HG02642 (cell line): Measurements from ENCODE around the gene ARHGEF16.
A peak's percentile ranks its signal among the peaks of the same experiment; 100 is the strongest.

Experiments used
- ATAC-seq: cut with Tn5 transposase; IDR thresholded peaks from one replicate; pipeline ENCODE4 v1.9.1; 2021; ENCODE audit warnings: mild to moderate bottlenecking; ENCODE audit not compliant: unreplicated experiment, poor library complexity

The ARHGEF16 gene

DNA sequence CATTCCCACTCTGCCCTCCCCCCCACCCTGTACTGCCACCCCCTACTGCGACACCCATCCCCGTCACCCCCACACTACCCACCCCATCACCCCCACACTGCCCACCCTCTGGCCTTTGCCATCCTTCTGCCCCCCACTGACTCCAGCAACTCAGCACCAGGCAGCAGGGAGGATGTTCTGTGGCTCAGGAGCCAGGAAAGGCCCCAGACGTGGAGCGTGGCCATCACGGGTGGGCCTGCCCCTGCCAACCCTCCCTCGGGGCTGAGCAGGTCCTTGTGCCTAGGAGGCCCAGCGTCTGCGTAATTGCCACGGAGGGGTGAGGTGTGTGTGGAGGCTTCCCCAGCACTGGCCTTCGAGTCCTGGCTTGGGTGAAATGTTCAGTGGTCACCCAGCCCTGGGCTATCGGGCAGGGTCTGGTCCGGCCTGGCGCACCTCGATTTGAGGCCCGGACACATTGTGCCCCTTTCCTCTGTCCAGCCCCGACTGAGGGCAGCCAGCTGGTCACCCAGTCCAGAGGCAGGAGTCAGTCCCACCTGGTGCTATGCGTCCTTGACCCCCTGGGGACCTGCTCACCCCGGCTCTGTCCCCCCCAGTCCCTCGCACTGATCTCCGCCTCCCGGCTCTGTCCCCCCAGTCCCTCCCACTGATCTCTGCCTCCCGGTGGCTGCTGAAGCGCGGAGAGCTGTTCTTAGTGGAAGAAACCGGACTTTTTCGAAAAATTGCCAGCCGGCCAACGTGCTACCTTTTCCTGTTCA lies 23.0 kb downstream of the ARHGEF16 start:
- ATAC-seq = no peak

DNA sequence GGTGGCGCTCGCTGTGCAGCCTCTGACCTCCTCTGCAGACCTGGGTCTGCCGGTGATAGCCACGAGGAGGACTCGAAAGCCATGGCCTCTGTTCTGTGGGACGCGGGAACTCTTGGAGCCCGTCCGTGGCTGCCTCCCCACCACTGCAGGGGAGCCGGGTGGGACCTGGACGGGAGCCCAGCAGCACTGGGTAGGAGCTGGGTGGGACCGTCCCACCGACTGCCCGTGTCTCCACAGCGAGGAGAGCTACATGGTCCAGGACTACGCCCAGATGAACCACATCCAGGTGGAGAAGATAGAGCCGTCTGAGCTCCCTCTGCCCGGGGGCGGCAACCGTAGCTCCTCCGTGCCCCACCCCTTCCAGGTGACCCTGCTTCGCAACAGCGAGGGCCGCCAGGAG lies 23.7 kb downstream of the ARHGEF16 start:
- ATAC-seq = no peak

DNA sequence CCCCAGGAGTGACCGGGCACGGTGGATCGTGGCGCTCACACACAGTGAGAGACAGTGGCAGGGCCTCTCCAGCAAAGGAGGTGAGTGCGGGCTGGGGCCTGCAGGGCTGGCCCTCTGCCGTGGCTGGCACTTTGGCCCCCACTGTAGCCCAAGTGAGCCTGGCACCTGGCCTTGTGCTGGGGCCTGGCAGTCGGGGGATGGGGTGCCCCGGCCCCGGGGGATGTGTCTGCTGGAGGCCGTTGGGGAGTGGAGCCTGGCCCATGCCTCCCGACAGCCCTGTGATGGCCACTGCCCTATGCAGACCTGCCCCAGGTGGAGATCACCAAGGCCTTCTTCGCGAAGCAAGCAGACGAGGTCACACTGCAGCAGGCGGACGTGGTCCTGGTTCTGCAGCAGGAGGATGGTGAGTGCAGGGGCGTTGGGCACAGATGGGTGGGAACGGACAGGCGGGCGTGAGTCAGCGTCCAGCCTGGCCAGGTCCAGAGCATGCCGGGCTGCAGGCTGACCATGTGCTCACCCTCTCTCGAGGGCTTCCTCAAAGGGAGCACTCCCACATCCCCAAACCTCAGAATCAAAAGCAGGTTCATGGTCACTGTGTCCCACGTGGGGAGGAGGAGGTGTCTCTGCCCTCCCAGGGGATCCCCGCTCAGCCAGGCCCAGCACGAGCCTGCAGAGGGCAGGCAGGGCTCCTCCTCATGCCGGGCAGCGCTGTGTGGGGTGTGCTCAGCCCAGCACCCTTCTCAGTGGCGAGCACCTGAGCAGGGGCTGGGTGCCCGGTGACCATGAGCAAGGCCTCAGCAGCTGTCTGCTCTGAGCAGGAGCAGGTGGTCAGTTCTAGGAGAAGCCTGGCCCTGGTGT lies 25.3 kb downstream of the ARHGEF16 start:
- no peak for ATAC-seq

DNA sequence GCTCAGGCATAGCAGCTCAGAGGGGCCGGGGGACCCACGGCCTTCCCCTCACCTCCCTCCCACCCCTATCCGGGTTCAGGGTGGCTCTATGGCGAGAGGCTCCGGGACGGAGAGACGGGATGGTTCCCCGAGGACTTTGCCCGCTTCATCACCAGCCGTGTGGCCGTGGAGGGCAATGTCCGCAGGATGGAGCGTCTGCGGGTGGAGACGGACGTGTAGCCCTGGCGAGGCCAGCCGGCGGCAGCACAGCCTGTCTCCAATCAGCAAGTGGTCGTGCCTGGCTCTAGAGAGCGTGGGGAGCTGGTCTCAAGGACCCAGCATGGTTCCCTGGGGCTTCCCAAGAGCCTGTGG lies 25.9 kb downstream of the ARHGEF16 start:
- ATAC-seq = no peak

DNA sequence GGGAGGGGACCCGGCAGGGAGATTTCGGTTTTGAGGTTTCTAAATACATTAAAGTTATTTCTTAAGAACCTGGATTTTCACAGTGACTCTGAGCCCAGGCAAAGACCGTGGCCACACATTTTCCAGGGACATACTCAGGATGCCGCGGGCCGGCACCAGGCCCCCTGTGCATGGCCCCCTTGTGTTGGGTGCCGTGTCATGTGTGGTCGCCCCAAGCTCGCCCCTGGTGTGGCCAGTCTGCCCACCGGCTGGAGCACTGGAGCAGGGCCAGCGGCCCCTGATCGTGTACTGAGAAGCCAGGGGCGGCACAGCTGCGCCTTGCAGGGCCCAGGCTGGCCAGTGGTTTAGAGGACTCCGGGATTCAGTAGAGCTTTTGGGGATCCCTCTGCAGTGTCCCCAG lies 26.6 kb downstream of the ARHGEF16 start:
- ATAC-seq = no peak

DNA sequence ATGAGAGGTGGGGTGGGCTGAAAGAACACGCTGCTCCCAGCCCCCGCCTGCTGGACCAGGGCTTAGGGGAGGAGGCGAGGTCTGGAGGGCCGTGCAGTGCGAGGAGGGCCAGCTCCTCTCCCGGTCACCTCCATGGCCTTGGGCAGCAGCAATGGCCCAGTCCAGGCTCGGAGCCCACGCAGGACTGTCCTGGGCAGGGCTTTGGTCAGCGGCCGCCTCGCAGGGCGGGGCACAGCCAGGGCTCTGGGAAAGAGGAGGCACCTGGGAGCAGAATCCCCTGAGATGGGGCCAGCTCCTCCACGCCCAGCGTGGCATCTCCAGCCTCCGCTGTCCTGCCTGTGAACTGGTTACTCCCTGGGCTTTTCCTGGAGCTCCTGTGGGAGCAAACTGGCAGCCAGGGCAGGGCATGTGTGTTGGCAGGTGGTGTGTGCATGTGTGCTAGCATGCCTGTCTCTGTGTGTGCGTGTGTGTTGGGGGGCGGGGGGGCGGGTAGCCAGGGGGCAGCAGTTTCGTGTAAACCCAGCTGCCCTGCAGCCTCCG lies 27.4 kb downstream of the ARHGEF16 start:
- no peak for ATAC-seq

DNA sequence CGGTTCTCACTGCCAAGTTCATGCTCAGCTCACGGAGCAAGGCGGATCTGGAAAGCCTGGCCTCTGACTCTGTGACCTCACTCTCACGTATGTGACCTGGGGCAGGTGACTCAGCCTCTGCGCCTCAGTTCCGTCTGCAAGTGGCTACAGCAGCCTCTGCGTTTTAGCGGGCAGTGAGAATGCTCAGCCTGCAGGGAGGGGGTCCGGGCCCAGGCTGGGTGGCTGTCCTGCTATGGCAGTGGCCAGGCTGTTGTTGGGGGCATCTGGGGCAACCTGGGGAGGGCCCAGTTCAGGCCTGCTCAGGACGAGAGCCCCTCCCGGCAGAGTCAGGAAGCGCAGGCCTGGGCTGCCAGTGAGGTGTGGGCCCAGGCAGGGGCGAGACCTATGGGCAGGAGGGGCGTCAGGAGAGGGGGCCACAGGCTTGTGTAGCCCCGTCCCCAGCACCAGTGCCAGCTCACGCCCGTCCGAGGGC lies 27.9 kb downstream of the ARHGEF16 start:
- no peak for ATAC-seq

DNA sequence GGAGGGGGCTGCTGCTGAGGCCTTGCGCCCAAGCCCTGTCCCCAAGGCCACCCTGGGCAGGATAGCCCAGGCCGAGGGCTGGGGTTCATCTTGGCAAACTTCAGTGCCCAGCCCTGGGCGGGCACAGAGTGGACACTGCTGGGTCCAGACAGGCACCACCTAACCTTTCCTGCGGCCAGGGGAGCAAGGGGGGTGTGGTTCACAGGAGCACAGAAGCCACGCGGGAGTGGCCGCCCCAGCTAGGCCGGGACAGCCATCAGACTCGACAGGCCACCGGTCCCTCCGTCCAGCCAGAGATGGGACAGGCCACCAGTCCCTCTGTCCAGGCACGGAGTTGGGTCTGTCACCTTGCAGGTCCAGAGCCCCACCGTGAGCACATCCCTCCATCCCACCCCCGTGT lies 28.9 kb downstream of the ARHGEF16 start:
- ATAC-seq = no peak

DNA sequence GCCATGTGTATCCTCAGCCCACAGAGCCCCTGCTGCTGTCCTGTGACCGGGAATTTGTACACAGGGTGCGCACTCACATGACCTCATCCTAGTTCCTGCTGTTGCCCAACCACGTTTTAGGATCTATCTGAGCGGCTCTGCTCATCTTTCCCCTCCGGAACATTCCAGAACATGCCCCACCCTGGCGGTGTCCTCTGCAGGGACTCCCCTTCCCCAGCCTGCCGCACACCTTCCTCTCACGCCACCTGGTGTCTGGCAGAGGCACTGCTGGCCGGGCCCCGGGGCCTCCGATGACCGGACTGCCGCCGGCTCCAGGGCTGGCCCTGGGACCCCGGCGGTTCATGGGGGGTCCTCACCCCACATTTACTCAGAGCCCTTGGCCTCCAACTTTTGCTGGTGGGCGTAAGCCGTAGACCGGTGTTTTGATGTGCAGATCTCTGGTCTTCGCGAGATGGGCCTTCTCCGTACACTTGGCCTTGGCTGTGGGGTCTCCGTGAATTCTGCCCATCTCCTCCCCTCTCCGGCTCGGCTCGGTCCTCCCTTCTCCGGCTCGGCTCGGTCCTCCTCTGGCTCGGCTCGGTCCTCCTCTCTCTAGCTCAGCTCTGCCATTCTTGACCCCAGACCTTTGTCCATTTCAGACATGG lies 29.5 kb downstream of the ARHGEF16 start:
- no peak for ATAC-seq

DNA sequence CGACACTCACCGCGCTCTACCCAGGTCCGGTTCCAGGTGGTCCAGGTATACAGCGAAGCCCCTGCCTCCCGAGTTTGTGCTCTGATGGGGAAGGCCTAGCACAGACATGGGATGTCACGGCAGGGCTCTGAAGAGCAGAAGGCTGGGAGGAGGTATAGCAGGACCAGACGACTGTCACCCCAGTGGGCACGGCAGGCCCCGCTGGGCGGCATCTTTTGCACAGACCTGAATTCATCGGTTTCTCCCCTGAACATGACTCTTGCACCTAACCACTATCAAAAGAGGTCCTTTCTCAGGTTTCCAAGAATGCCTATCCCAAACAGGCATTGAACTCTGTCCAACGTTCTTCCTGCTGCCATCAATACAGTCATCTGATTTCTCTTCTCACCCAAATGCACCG lies 30.6 kb downstream of the ARHGEF16 start:
- no peak for ATAC-seq

DNA sequence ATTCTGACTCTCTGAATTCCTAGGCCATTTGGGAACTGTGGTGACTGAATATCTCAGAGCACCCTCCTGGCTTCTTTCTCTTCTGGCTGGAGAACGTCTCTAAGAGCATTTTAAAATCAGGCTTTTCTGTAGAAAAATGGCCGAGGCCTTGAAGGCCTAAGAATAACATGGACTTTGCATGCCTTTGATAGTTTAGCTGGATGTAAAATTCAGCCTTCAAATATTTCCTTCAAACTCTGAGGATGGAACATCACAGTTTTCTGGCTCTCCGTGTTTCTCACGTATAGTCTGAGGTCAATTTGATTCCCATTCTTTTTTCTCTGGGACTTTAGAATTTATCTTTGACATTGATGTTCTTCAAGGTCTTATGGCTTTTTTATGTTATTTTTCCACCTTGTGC lies 34.0 kb downstream of the ARHGEF16 start:
- no peak for ATAC-seq

DNA sequence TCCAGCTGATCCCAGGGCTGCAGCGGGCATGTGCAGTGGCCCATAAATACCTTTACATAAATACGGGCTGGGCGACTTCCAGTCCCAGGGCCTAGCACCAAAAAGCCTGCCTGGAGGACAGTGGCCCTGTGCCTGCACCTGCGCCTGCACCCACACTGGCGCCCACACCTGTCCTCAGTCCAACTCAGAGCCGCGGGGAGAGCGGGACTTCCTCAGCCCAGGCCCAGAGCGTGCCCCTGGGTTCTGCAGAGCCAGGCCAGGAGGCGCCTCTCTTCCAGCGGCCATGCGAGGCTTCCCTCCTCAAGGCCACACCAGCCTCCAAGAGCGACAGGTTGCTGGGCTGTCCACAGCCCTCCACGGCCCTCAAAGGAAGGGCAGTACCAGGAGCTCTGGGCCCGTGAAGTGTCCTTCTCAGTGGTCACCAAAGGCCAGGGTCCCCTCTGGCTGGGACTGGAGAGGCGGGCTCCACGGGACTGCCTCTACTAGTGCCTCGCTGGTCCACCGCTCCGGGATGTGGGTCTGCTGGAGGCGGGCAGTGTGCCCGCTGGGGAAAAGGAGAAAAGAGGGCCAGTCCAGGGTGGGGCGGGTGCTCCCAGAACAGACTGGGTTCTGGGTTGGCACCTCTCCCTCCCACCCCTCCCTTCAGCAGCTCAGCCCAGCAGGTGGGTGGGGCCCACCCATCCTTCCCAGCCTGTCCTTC lies 35.7 kb downstream of the ARHGEF16 start:
- no peak for ATAC-seq

DNA sequence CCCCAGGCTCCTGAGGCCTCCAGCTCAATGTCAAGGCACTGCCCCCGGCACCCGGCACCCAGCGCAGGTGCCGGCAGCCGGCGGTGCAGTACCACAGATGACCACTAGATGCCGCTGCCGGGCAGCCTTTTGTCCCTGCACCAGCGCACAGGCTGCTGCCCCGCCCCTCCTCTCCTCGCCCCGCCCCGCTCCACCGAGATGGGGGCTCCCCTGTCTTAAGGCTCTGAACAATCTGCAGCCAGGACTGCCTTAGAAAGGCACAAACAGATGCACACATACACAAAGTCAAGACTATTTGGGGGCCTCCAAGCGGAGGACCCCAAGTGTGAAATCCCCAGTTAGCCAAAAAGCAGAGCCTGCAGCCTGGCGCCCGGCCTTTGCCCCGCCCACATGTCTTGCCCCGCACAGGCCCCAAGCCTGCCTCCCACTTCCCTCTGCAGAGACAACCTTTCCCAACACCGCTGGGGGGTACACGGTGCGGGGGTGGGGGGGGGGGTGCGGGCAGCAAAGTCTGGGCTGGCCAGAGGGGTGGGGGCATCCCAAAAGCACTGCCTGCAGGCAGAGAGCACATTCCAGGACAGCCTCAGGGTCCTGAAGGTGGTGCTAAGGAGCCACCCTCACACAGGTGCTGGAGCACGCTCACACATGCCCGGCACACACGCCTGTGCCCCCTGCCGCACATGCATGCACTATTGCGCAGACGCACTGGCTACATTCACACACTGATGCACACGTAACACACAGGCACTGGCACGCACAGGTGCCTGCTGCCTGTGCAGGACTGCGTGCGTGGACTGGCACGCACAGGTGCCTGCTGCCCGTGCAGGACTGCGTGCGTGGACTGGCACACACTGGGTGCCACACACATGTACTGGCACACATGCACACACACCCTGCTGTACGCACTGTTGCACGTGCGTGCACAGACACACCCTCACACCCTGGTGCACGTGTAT lies 37.1 kb downstream of the ARHGEF16 start:
- ATAC-seq = peak; percentile 62

DNA sequence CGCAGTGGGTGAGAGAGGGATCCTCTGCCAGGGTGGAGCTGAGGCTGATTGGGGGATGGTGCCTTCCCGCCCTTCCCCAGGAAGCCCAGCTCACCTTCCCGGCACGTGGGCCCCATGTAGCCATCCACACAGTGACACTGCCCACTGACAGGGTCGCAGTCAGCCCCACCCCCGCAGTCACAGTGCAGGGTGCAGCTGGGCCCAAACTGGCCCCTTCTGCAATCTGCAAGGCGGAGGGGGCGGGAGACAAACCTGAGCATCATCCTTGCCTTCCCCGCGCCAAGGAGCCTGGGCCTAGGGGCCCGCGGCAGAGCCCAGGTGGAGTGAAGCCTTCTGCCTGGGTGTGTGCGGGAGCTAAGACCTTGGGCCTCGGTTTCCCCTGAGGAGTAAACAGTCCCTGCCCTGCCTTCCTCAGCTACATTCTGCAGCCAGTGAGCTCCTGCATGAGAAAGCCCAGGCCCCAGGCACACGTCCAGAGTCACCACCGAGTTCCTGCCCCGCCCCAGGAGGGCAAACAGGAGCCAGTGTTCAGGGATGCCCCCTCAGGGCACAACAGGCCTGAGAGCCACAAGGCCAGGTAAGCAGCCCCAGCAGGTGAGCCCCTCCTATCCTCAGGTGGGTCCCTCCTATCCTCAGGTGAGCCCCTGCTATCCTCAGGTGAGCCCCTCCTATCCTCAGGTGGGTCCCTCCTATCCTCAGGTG lies 38.2 kb downstream of the ARHGEF16 start:
- no peak for ATAC-seq

DNA sequence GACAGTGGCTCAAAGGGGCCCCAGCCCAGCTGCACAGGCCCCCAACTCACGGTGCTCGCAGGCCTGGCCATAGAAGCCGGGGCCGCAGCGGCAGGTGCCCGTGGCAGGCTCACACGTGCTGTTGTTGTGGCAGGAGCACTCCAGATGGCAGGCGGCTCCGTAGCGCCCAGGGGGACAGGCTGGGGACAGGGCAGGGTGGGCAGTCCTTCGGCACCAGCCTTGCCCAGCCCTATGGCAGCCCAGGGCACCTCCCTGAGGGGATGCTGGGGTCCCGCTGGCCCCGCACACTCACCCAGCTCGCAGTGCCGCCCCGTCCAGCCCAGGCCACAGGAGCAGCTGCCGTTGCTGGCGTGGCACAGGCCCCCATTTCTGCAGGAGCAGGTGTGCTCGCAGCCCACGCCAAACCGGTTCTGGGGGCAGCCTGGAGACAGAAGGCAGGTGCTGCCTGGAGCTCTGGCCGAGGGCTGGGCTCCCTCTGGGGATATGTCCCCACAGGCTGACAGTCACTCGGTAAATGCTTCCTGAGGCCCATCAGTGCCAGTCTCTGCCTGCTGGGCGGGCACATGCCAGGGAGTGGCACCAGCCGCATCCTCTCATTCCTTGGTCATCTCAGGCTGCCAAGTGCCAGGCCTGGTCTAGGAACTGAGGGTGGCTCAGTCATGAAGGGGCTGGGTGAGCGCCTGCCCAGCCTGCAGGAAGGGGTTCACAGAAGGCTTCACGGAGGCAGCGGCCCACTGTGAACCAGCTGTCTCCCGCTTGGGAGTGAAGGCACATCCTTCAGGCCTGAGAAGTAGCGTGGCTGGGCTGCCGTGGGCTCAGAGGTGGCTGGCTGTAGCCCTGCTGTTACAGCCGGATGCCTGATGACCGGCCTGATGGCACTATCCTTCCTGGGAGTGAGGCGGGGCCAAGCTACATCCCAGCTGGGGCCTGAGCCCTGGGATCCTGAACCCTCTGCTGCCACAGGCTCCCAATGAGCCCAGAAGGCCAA lies 40.1 kb downstream of the ARHGEF16 start:
- no peak for ATAC-seq

DNA sequence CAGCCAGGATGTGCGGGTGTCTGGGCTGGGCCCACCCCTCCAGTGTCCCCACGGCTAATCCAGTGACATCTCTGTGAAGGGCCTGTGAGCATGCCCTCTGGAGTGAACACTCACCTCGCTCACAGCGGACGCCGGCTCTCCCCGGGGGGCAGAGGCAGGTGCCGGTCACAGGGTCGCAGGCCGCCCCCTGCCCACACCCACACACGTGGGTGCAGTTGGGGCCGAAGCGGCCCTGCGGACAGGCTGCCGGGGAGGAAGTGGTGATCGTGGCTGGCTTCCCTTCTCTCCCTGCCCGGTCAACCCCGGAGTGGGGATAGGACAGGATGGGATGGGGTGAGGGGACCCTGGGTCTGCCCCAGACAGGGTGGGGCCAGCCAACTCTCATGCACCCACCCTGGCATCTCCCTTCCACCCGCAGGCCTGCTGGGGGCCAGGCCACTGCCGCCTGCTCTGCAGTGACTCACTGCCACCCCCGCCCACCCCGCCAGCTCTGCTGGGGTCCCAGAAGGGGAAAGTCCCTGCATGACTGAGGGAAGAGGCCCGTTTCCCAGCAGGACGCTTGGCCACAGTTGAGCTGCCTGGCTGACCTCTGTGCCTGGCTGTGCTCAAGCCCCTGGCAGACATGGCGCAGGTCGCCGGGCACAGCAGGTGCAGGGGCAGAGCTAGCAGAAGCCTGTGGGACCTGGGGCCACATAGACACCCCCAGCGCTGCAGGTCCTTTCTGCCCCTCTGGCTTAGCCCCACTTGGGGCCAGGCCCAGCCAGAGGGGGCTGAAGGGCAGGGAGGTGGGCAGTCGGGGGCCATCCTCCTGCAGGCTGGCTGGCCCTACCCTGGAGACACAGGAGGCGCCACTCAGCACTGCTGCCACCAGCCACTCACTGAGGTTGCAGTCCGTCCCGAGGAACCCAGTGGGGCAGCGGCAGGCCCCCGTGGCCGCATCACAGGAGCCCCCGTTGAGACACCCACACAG lies 41.6 kb downstream of the ARHGEF16 start:
- no peak for ATAC-seq
